NCI-H446 (cell line): ENCODE data around the gene GNPTG.

Experiments
- DNase-seq, 2 experiments: peaks; one replicate each; lab custom pipeline; 2025; lab: John Stamatoyannopoulos, UW

GNPTG gene

DNA sequence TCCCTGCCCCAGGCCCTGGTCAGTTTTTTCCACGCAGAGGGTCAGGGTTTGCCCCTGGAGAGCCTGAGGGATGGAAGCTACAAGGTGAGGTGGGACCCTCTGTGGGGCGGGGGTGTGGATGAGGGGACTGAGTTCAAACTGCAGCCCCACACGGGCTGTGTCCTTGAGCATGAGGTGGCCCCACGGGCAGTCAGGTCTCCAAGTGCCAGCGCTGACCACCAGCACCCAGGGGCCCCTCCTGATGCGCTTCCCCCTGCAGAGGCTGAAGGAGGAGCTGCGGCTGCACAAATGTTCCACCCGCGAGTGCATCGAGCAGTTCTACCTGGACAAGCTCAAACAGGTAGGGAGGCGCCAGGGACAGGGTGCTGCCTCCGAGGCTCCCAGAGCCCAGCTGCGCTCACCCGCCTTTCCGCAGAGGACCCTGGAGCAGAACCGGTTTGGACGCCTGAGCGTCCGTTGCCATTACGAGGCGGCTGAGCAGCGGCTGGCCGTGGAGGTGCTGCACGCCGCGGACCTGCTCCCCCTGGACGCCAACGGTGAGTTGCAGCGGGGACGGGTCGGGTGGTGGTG lies 4.4 kb upstream of the GNPTG start:
- no peak for DNase-seq

GRCh38 chr16:1347962-1348361 lies 3.8 kb upstream of the GNPTG start:
- no peak for DNase-seq

DNA sequence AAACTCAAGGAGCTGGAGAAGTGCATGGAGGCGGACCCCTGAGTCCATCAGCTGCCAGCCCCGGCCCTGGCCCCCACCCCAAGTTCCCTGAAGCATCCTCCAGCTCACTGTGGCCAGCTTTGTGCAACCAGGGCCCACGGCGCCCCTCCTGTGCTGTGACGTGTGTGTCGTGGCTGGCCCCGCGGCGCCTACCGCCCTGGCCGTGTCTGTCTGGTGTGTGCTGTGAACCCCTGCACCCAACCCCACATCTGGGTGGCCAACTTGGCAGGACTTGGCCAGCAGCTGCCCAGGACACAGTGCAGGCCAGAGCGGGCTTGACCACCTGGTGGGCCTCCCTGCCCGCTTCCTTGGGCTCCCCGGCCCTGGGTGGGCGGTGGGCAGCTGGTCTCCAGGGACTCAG lies 3.3 kb upstream of the GNPTG start:
- no peak for DNase-seq

DNA sequence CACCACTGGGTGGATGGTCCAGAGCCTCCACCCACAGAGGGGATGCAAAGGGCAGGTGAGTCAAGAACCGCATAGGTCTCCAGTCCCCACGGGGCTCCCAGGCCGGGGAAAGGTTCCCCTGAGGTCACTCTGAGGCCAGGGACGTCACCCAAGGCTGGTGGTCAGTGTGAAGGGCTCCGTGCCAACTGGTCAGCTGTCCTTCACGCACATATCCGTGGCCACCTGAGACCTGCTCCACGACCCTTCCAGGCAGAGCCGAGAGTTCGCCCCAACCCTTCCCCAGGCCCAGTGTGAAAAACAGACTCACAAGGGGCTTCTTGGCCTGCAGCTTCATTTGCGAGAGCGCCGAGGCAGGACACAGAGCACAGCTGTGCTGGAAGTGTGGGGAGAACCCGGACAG lies 2.8 kb upstream of the GNPTG start:
- no peak for DNase-seq

DNA sequence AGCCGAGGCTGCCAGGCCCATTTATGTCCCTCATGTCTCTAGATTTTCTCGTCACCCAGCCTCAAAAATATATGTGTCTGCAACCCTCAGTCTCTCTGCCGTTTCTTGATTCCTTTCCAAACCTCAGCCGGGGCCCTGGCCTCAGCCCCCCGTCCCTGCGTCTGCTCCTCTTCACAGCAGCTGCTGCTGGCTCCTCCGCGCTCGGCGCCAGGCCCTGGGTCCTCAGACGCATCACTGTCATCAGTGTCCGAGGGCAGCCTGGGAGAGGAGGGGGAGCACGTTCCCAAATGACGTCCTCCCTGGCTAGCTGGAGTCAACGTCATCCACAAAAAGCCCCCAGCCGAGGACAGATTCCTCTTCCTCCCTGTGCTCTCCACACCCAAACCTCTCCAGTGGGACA lies 2.4 kb upstream of the GNPTG start:
- no peak for DNase-seq

DNA sequence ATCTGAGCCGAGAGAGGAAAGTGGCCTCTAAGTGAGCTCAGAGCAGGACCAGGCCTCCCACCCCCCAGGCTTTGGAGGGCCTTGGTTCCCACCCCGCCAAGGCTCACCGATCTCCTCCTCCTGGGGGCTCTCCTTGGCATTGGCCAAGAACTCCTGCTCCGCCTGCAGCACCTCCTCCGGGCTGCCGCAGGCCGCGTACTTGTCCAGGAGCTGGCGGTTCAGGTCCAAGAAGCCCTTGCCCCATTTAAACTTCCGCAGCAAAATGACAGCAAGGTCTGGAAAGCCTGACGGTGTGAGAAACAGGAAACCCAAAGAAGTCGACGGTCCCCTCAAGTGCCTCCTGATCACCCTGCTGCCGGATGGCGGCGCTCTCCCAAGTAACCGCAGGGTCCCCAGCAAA lies 1.8 kb upstream of the GNPTG start:
- no peak for DNase-seq

DNA sequence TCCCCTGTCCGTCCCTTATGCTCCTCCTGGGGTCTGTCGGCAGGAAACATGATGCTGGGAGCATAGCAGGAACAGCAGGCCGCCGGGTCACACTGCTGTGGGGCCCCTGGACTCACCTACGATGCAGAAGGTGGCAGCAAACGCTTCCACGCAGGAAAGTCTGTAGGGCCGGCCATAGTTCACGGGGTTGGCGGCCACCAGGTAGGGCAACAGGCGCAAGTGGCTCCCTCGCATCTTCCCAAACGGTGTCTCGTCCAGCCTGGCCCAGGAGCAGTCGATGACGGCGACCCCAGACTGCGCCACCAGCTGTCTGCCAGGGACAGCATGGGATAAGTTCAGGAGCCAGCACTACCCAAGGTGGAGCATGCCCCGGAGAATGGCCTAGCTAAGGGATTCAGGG lies 1.0 kb upstream of the GNPTG start:
- no peak for DNase-seq

DNA sequence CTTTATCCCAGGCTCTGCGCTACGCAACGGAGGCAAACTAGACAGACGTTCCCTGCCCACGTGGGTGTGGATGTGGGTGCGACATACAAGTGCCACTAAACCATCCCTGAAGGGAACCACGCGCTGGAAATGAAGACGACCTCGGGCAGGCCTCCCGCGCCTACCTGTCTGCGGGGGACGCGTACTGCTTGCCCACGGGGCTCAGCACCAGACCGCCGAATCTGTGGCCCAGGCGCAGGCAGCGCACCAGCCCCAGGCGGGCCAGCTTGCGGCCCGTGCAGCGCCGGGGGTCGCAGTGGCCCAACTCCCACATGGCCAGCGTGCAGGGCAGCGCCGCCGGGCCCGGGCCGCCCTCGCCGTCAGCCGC lies 533 bp upstream of the GNPTG start:
- DNase-seq = no peak

DNA sequence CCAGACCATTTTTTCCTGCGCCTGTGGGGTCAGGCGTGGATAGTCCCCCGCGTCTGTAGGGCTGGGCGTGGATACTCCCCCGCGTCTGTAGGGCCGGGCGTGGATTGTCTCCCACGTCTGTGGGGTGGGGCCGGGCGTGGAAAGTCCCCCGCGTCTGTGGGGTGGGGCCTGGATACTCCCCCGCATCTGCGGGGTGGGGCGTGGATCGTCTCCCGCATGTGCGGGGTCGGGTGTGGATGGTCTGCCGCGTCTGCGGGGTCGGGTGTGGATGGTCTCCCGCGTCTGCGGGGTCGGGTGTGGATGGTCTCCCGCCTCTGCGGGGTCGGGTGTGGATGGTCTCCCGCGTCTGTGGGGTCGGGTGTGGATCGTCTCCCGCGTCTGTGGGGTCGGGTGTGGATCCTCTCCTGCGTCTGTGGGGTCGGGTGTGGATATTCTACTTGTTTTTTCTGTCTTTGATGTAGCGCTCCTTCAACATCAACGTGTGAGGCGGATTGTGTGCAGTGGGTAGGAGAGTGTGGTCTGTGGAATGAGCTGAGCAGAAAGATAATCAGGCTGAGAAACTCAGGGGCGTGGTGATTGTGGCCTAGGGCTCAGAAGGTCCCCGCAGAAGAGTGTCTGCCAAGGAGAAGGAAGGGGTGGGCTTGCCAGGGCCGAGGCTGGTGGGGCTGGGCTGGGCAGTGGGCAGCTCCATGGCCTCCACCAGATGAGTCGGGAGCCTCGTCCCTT lies 3.2 kb downstream of the GNPTG start:
- no peak for DNase-seq

DNA sequence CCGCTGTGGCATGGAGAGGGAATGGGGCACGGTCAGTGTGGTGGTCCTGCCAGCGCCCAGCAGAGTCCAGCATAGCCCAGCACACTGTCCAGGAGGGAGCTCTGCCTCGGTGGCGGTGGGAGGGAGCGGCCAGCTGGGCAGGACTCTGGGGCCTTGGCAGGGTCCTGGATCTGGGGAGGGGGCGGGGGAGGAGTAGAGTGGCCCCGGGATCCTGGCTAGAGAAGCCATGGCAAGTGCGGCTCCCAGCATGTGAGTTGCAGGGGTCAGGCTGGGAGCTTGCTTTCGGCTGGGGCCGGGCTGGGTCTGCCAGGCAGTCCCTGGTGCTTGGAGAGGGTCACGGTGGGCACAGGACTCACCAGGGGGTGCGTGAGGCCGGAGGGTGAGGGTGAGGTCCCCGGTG lies 3.9 kb downstream of the GNPTG start:
- DNase-seq = no peak

DNA sequence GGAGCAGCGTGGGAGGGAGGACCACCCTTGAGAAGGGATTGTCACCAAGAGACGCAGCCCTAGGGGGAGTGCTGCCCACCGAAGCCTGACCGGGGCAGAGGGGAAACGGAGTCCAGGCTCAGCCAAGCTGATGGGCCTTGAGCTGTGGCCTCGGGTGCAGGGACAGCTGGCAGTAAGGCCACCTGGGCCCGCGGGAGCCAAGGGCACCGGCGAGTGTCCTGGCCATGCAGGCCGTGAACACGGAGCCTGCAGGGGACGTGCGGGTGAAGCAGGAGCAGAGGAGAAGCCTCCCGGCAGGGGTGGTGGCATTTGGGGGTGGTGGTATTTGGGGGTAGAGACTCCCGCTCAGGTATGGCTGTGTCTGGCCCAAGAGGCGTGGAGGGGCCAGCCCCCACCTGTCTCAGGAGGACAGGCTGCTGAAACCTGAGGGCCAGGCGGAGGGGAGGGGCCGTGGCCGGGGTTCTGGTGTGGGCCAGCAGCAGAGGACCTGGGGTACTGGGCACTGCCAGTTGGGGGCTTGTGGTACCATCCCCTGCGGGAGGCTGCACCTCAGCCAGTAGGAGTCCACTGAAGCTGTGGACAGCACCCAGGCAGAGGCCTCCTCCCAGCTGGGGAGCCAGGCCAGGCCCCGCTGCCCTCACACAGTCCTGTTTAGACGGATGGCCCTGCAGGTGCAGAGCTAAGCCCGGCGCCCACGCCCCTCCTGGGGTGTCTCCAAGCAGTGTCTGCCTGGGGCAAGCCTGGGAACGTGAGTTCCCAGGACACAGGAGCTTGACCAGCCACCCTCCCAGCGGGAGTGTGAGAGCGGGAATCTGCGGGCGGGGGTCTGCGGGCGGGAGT lies 4.5 kb downstream of the GNPTG start:
- DNase-seq = no peak

DNA sequence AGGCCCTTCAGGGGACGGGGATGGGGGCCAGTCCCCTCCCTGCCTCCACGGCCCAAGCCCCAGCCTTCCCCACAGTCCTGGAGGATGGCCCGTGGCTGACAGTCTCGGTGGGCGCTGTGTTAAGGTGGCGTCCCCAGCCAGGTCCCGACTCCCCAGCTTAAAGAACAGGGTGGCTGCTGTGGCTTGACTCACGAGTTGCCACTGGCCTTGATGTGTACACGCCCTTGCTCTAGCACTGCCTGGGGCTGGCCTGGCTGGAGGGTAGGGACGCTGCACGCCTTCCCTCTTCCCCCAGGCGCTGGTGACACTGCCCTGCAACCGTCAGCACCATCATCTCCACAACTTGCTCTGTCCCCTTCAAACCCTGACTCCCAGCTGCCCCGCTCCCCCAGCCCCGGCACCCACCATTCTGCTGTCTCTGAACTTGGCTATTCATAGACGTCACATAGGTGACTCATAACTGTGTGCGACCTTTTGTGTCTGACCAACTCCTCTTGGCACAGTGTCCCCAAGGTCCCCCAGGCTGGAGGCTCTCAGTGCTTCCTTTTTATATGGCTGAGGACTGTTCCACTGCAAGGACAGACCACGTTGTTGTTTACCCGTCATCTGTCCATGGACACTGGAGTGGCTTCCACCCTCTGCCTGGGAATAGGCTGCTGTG lies 6.3 kb downstream of the GNPTG start:
- DNase-seq = no peak

GRCh38 chr16:1361685-1362360 lies 10.1 kb downstream of the GNPTG start:
- DNase-seq = no peak

- DNase-seq = no peak
Observed at GRCh38 chr16:1362807-1363206, 11.1 kb downstream of the GNPTG start.

GRCh38 chr16:1363501-1364041 lies 11.8 kb downstream of the GNPTG start:
- DNase-seq = no peak

DNA sequence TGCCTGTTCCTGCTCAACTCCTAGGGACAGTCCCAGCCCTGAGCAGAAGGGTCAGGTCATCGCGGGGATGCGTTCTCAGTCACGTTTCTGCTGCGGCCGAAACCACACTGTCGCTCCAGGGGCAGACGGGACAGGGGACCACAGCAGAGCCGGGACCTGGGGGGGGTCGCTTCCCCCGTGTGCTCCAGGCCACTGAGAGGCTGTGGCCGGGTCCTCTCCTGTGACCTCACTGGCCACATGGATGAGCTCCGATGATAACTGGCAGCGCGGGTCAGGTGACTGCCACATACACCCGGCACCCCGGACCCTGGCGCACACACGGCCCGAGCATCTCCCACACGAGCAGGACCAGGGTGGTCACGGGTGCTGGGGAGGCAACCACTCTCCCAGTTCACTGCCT lies 12.8 kb downstream of the GNPTG start:
- no peak for DNase-seq

GRCh38 chr16:1366060-1366711 lies 14.5 kb downstream of the GNPTG start:
- DNase-seq = no peak

DNA sequence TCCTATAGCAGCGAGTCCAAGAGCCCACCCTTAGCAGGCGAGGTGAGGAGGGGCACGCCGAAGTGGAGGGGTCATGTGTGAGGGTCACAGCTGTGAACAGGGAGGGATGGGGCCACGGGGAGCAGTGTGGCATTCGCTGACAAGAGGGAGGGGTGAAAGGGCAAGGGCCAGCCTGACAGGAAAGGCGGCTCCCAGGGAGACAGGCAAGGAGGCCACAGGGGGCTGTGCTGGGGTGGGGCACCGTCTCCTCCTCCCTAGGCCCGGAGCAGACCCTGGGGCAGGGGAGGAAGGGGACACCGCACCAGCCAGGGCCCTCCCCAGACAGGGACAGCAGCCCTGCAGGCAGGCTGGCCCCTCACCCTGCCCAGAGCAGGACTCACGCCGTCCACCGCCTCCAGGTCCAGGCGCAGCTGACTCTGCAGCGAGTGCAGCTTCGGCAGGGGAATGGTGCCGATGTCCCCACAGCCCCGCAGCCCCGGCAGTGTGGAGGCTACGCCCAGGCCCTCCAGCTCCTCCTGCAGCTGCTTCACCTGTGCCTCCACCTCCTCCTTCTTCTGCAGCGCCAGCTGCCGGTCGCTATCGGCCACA lies 15.1 kb downstream of the GNPTG start:
- DNase-seq = no peak

DNA sequence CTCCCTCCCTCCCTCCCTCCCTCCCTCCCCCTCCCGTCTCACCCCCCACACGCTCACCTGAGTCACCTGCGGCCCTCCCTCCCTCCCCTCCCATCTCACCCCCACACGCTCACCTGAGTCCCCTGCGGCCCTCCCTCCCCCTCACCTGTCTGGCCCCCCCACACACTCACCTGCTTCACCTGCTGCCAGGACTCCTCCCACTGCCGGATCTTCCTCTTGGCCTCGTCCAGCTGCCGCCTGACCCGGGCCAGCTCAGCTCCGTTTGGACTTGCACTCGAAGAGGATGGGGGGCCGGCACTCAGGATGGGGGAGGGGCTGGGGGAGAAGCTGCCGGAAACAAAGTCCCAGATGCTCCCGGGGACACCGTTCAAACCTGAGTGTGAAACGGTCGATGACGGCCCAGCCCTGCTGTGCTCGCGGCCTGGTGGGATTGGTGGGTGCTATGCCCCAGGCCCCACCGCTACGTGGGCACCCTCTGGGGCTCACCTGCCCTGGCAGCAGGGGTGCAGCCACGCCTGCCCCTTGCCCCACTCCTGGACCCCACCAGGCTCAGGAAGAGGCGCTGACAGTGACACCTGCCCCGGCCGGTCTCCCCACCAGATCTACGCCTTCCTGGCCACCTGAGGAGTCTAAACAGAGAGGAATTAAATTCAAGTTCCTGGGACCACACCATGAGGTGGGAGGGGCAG lies 15.9 kb downstream of the GNPTG start:
- no peak for DNase-seq
